VCaP (cell line): ENCODE data around the gene TIMP2.
"Not testable (repeated sequence)": the region's sequence is repeated elsewhere in the genome, so short reads cannot be mapped to it uniquely, and the experiment has no call there.

Source experiments
- H3K27ac ChIP-seq: fragments of 450-650 bp; 2 replicates; pipeline ENCODE4 v1.5.1; 2017
- TF ChIP-seq, protein P1 (sequence below): fragments of 450-650 bp; conservative IDR thresholded peaks from 2 replicates; pipeline ENCODE4 v1.5.1; 2017; ENCODE audit warnings: mild to moderate bottlenecking, moderate library complexity

TIMP2 gene

DNA sequence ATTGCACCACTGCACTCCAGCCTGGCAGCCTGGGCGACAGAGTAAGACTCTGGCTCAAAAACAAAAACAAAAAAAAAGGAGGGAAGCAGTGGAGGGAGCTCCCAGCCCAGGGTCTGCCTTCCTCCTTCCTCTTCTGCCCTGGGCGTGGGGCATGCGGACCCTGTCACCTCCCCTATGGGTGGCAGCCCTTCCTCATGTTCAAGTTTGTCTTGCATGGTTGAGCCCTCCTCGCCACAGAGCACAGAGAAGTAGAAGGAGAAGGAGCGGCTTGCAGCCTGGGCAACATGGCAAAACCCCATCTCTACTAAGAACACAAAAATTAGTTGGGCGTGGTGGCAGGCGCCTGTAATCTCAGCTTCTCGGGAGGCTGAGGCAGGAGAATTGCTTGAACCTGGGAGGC is 21.4 kb upstream of the TIMP2 start:
- TF ChIP-seq, protein P1, sequence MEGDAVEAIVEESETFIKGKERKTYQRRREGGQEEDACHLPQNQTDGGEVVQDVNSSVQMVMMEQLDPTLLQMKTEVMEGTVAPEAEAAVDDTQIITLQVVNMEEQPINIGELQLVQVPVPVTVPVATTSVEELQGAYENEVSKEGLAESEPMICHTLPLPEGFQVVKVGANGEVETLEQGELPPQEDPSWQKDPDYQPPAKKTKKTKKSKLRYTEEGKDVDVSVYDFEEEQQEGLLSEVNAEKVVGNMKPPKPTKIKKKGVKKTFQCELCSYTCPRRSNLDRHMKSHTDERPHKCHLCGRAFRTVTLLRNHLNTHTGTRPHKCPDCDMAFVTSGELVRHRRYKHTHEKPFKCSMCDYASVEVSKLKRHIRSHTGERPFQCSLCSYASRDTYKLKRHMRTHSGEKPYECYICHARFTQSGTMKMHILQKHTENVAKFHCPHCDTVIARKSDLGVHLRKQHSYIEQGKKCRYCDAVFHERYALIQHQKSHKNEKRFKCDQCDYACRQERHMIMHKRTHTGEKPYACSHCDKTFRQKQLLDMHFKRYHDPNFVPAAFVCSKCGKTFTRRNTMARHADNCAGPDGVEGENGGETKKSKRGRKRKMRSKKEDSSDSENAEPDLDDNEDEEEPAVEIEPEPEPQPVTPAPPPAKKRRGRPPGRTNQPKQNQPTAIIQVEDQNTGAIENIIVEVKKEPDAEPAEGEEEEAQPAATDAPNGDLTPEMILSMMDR = no peak
- no peak overlapping the region for H3K27ac ChIP-seq

DNA sequence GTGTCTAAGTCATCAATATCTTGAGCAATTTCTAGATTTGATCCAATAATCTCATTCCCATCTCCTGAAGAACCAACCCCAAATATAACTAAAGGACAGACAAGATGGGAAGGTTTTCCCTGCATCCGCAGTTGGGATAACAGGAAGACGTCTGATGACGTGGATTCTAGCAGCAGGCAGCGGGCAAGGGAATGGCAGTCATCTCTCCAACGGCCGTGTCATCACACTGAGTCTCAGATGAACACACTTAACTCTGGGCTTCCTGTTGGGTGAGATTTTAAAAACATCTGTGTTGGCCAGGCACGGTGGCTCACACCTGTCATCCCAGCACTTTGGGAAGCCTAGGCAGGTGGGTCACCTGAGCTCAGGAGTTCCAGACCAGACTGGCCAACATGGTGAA is 20.9 kb upstream of the TIMP2 start:
- TF ChIP-seq, protein P1 = no peak
- H3K27ac ChIP-seq = no peak overlapping the region

DNA sequence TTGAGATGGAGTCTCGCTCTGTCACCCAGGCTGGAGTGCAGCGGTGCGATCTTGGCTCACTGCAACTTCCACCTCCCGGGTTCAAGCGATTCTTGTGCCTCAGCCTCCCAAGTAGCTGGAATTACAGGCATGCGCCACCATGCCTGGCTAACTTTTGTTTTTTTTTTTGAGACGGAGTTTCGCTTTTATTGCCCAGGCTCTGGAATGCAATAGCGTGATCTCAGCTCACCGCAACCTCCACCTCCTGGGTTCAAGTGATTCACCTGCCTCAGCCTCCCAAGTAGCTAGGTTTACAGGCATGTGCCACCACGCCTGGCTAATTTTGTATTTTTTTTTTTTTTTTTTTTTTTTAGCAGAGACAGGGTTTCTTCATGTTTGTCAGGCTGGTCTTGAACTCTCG is 20.3 kb upstream of the TIMP2 start:
- not testable (repeated sequence) for H3K27ac ChIP-seq

DNA sequence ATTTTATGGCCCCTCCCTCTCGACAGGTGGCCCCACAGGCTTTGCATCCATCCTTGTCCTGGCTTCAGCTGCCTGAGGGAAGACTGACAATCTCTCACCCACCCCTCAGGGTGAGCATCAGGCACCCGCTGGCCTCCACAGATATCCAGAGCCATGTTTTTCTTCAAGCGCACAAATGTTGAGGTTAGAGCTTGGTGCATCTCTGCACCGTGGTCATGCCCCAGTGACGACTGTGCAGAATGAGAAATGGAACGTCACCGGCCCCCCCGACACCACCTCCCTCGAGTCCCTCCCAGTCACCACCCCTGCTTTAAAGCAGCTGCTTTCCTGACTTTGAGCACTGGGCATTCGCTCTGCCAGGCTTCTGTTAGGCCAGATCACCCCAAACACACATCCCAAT is 19.8 kb upstream of the TIMP2 start:
- no peak overlapping the region for H3K27ac ChIP-seq
- TF ChIP-seq, protein P1 = no peak

DNA sequence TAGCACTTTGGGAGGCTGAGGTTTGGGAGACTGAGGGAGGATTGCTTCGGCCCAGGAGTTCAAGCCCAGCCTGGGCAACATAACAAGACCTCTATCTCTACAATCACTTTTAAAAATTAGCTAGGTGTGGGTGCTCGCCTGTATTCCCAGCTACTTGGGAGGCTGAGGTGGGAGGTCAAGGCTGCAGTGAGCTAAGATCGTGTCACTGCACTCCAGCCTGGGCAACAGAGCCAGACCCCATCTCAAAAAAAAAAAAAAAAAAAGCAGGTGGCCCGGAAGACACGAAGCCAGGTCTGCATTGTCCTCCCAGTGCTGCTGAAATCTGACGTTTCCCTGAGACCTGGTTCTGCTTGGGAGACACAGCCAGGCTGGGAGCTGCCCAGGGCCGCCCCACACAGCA is 18.8 kb upstream of the TIMP2 start:
- TF ChIP-seq, protein P1 = no peak
- H3K27ac ChIP-seq = no peak overlapping the region

DNA sequence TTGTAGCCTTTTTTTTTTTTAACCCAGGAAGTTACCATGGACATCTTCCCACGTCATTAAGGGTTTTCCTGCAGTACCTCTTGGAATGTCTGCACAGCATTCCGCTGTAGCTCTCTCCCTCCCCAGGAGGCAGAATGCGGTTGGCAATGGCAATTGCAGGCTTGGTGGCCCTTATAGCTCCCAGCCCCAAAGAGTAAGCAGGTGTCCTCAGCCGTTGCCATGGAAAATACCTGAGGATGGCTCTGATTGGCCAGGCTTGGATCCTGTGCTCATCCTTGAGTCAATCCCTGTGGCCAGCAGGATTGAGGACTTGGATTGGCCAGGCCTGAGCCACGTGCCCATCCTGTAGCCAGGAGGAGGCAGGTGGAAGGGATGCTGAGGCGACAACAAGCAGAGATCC is 15.5 kb upstream of the TIMP2 start:
- H3K27ac ChIP-seq = no peak overlapping the region
- TF ChIP-seq, protein P1 = no peak

DNA sequence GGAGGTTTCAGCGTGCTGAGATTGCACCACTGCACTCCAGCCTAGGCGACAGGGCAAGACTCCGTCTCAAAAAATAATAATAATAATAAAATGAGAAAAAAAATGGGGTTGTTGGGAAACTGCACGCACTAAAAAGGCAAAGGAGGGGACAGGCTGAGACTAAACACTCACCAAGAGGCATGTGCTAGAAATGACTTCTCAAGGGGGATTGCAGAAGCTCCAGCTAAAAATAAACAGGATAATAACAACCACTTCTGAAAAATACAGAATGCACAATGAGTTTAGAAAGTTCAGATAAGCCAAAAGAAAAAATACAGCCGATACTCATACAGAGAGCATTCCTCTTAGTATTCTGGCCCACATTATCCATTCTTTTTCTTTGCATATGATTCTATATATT is 15.1 kb upstream of the TIMP2 start:
- H3K27ac ChIP-seq = no peak overlapping the region
- TF ChIP-seq, protein P1 = no peak

DNA sequence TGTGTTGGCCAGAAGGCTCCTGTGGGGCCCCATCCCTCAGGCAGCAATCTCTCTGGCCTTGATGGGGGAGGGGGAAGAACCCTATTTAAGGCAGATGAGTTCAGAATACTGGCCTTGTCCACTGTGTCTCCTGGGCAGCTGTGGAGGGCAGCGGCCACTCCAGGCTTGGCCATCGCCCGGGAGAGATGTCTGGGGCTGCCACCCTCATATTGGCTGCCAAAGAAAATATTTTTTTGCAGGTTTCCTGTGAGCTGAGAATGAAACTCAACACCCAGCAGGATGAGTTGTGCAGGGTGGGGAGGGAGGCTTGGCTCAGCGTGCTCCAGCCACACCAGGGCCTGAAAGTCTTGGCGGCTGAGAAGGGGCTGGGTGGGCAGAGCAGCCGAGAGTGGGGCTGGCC is 14.4 kb upstream of the TIMP2 start:
- no peak overlapping the region for H3K27ac ChIP-seq
- TF ChIP-seq, protein P1 = no peak
